ENCODE data around the gene RXRA. TPM values are rescaled to one million over a fixed set of nuclear protein-coding genes. Genes with fewer than 3 reads are reported as not detected.

The RXRA gene
- total and polyA plus RNA-seq, 2 of the 13 experiments (the other 11 are each of a cell fraction or from before 2014, with no cell fraction given) = 18.9 to 29.2 TPM

- TF ChIP-seq, protein P1, sequence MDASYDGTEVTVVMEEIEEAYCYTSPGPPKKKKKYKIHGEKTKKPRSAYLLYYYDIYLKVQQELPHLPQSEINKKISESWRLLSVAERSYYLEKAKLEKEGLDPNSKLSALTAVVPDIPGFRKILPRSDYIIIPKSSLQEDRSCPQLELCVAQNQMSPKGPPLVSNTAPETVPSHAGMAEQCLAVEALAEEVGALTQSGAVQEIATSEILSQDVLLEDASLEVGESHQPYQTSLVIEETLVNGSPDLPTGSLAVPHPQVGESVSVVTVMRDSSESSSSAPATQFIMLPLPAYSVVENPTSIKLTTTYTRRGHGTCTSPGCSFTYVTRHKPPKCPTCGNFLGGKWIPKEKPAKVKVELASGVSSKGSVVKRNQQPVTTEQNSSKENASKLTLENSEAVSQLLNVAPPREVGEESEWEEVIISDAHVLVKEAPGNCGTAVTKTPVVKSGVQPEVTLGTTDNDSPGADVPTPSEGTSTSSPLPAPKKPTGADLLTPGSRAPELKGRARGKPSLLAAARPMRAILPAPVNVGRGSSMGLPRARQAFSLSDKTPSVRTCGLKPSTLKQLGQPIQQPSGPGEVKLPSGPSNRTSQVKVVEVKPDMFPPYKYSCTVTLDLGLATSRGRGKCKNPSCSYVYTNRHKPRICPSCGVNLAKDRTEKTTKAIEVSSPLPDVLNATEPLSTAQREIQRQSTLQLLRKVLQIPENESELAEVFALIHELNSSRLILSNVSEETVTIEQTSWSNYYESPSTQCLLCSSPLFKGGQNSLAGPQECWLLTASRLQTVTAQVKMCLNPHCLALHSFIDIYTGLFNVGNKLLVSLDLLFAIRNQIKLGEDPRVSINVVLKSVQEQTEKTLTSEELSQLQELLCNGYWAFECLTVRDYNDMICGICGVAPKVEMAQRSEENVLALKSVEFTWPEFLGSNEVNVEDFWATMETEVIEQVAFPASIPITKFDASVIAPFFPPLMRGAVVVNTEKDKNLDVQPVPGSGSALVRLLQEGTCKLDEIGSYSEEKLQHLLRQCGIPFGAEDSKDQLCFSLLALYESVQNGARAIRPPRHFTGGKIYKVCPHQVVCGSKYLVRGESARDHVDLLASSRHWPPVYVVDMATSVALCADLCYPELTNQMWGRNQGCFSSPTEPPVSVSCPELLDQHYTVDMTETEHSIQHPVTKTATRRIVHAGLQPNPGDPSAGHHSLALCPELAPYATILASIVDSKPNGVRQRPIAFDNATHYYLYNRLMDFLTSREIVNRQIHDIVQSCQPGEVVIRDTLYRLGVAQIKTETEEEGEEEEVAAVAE (CRISPR knock-in tag; IDR thresholded peaks at IDR 0.05; ENCODE audit: borderline replicate concordance) = no peak
- no peak; the same call in 1 of the 2 replicates for TF ChIP-seq ZNF234 (CRISPR knock-in tag; conservative IDR thresholded peaks at IDR 0.05)
- TF ChIP-seq ZNF792 (CRISPR knock-in tag; IDR thresholded peaks at IDR 0.05) = 0 out of 2 replicates have a peak, but pooled peaks have one; percentile 13
- TF ChIP-seq YEATS2 (CRISPR knock-in tag; IDR thresholded peaks at IDR 0.05; ENCODE audit: borderline replicate concordance) = no peak
- no peak for TF ChIP-seq CCAR2 (optimal IDR thresholded peaks at IDR 0.05; ENCODE audit: low read depth, low read length)
- no peak for TF ChIP-seq PLRG1 (conservative IDR thresholded peaks at IDR 0.05)
- no peak for TF ChIP-seq ZNF839 (CRISPR knock-in tag; IDR thresholded peaks at IDR 0.05; ENCODE audit: borderline replicate concordance)
- TF ChIP-seq ZNF558 (CRISPR knock-in tag; IDR thresholded peaks at IDR 0.05; ENCODE audit: borderline replicate concordance) = no peak; the same call in 1 of the 2 replicates
- TF ChIP-seq FOXC1 (CRISPR knock-in tag; IDR thresholded peaks at IDR 0.05; ENCODE audit: borderline replicate concordance) = peak; percentile 90; the same call in 1 of the 2 replicates
- TF ChIP-seq ZSCAN22 (CRISPR knock-in tag; IDR thresholded peaks at IDR 0.05) = peak; percentile 99
- TF ChIP-seq HNRNPLL (IDR thresholded peaks at IDR 0.05; ENCODE audit: low read depth, low read length, poor library complexity, severe bottlenecking) = peak; percentile 52
- TF ChIP-seq, protein P2, sequence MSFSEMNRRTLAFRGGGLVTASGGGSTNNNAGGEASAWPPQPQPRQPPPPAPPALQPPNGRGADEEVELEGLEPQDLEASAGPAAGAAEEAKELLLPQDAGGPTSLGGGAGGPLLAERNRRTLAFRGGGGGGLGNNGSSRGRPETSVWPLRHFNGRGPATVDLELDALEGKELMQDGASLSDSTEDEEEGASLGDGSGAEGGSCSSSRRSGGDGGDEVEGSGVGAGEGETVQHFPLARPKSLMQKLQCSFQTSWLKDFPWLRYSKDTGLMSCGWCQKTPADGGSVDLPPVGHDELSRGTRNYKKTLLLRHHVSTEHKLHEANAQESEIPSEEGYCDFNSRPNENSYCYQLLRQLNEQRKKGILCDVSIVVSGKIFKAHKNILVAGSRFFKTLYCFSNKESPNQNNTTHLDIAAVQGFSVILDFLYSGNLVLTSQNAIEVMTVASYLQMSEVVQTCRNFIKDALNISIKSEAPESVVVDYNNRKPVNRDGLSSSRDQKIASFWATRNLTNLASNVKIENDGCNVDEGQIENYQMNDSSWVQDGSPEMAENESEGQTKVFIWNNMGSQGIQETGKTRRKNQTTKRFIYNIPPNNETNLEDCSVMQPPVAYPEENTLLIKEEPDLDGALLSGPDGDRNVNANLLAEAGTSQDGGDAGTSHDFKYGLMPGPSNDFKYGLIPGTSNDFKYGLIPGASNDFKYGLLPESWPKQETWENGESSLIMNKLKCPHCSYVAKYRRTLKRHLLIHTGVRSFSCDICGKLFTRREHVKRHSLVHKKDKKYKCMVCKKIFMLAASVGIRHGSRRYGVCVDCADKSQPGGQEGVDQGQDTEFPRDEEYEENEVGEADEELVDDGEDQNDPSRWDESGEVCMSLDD (CRISPR knock-in tag; IDR thresholded peaks at IDR 0.05; ENCODE audit: borderline replicate concordance) = no peak; the same call in 1 of the 2 replicates
- TF ChIP-seq PITX1 (CRISPR knock-in tag; IDR thresholded peaks at IDR 0.05) = peak; percentile 87; the same call in 1 of the 2 replicates
- TF ChIP-seq, protein P3, sequence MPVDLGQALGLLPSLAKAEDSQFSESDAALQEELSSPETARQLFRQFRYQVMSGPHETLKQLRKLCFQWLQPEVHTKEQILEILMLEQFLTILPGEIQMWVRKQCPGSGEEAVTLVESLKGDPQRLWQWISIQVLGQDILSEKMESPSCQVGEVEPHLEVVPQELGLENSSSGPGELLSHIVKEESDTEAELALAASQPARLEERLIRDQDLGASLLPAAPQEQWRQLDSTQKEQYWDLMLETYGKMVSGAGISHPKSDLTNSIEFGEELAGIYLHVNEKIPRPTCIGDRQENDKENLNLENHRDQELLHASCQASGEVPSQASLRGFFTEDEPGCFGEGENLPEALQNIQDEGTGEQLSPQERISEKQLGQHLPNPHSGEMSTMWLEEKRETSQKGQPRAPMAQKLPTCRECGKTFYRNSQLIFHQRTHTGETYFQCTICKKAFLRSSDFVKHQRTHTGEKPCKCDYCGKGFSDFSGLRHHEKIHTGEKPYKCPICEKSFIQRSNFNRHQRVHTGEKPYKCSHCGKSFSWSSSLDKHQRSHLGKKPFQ (CRISPR knock-in tag; IDR thresholded peaks at IDR 0.05; ENCODE audit: insufficient replicate concordance) = no peak
- TF ChIP-seq ZKSCAN8 (CRISPR knock-in tag; IDR thresholded peaks at IDR 0.05; ENCODE audit: borderline replicate concordance) = no peak
- TF ChIP-seq MYC (CRISPR knock-in tag; IDR thresholded peaks at IDR 0.05; ENCODE audit: borderline replicate concordance) = peak; percentile 79; the same call in 1 of the 2 replicates
- no peak for TF ChIP-seq ZNF484 (CRISPR knock-in tag; IDR thresholded peaks at IDR 0.05; ENCODE audit: borderline replicate concordance, low read depth)
- no peak for TF ChIP-seq MZF1 (CRISPR knock-in tag; IDR thresholded peaks at IDR 0.05; ENCODE audit: borderline replicate concordance)
- 0 out of 4 replicates have a peak, but pooled peaks of 1 of the 2 experiments have one; percentile 8 for TF ChIP-seq KLF16 (CRISPR knock-in tag; IDR thresholded peaks at IDR 0.05)
- TF ChIP-seq BRCA1 (CRISPR knock-in tag; IDR thresholded peaks at IDR 0.05) = no peak; the same call in 1 of the 2 replicates
- TF ChIP-seq GATA4 (IDR thresholded peaks at IDR 0.05; ENCODE audit: borderline replicate concordance, low read depth) = no peak
These were observed 2.8 kb downstream of the RXRA start (continued) for GRCh38 chr9:134328841-134329575.
